DND-41 (cell line): ENCODE measurements around the gene NLRP6.
"Not testable (repeated sequence)": the region's sequence is repeated elsewhere in the genome, so short reads cannot be mapped to it uniquely, and the experiment has no call there.

Source experiments
- CTCF ChIP-seq: IDR thresholded peaks from 2 replicates; pipeline ENCODE4 v1.5.1; 2012; ENCODE audit warnings: borderline replicate concordance, low read length, moderate library complexity, mild to moderate bottlenecking; ENCODE audit not compliant: poor library complexity, severe bottlenecking; ENCODE audit errors: extremely low read depth
- EZH2 ChIP-seq: IDR thresholded peaks from 3 replicates; pipeline ENCODE4 v1.6.1; 2012; ENCODE audit warnings: borderline replicate concordance, low read depth, mild to moderate bottlenecking, moderate library complexity, low read length, inconsistent platforms; ENCODE audit not compliant: severe bottlenecking

GRCh38 chr11:328516-329100 lies 50.4 kb downstream of the NLRP6 start:
- not testable (repeated sequence) for TF ChIP-seq CTCF, EZH2
